Measurements from ENCODE around the gene TTC23.

The TTC23 gene

GRCh38 chr15:99131441-99132023 lies 117.8 kb downstream of the TTC23 start:
- no peak for DNase-seq (ENCODE audit: low read depth)
- no peak for TF ChIP-seq CTCF (IDR thresholded peaks at IDR 0.05; ENCODE audit: insufficient read depth, low read depth, low read length, missing control alignments)
- no peak overlapping the region for H3K4me3 ChIP-seq (ENCODE audit: low read length)

- no peak for DNase-seq (ENCODE audit: low read depth)
- H3K4me3 ChIP-seq (ENCODE audit: low read length): no peak overlapping the region
- TF ChIP-seq CTCF (IDR thresholded peaks at IDR 0.05; ENCODE audit: insufficient read depth, low read depth, low read length, missing control alignments): no peak
These were observed 118.5 kb downstream of the TTC23 start for GRCh38 chr15:99130765-99131440.

- TF ChIP-seq CTCF (IDR thresholded peaks at IDR 0.05; ENCODE audit: insufficient read depth, low read depth, low read length, missing control alignments): no peak
- DNase-seq (ENCODE audit: low read depth): no peak
- H3K4me3 ChIP-seq (ENCODE audit: low read length): no peak overlapping the region
These were observed 119.1 kb downstream of the TTC23 start for GRCh38 chr15:99130314-99130713.

GRCh38 chr15:99129644-99130043 lies 119.7 kb downstream of the TTC23 start:
- H3K4me3 ChIP-seq (ENCODE audit: low read length): no peak overlapping the region
- no peak for TF ChIP-seq CTCF (IDR thresholded peaks at IDR 0.05; ENCODE audit: insufficient read depth, low read depth, low read length, missing control alignments)
- no peak for DNase-seq (ENCODE audit: low read depth)

- TF ChIP-seq CTCF (IDR thresholded peaks at IDR 0.05; ENCODE audit: insufficient read depth, low read depth, low read length, missing control alignments): no peak
- no peak overlapping the region for H3K4me3 ChIP-seq (ENCODE audit: low read length)
- no peak for DNase-seq (ENCODE audit: low read depth)
These were observed 121.0 kb downstream of the TTC23 start for GRCh38 chr15:99128411-99128810.

- TF ChIP-seq CTCF (IDR thresholded peaks at IDR 0.05; ENCODE audit: insufficient read depth, low read depth, low read length, missing control alignments): no peak
- DNase-seq (ENCODE audit: low read depth): no peak
- no peak overlapping the region for H3K4me3 ChIP-seq (ENCODE audit: low read length)
These were observed 121.6 kb downstream of the TTC23 start for GRCh38 chr15:99127773-99128172.

- H3K4me3 ChIP-seq (ENCODE audit: low read length): no peak overlapping the region
- TF ChIP-seq CTCF (IDR thresholded peaks at IDR 0.05; ENCODE audit: insufficient read depth, low read depth, low read length, missing control alignments): no peak
- DNase-seq (ENCODE audit: low read depth): no peak
These were observed 122.5 kb downstream of the TTC23 start for GRCh38 chr15:99126930-99127329.
